GM12873 (cell line): ENCODE data around the gene CENPC.

Experiments used
- CTCF ChIP-seq: IDR thresholded peaks from 2 replicates; pipeline ENCODE4 v1.5.1; 2012; ENCODE audit warnings: low read depth, mild to moderate bottlenecking, moderate library complexity, low read length, control low read depth; ENCODE audit not compliant: insufficient read depth; ENCODE audit errors: missing control alignments

Gene CENPC

GRCh38 chr4:67576538-67576937, 31.2 kb upstream of the CENPC start:
- TF ChIP-seq CTCF, result no peak

DNA sequence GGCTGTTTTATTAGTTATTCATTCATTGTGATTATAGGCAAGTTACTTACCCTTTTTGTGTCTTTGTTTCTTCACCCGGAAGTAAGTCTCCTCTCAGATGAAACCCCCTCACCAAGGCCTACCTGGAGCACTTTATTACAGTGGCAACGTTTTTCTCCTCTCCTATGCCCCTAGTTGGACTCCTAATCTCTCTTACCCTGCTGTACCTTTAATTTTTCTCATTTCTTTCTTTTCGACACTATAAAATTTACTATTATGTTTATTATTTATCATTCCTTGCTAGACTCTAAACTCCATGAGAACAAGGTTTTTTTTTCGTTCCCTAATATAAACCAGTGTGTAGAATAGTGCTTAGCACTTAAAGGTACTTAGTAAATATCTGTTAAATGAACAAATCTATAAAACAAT, 30.8 kb upstream of the CENPC start:
- no peak for TF ChIP-seq CTCF

GRCh38 chr4:67575232-67576058, 30.1 kb upstream of the CENPC start:
- no peak for TF ChIP-seq CTCF

- TF ChIP-seq CTCF, result no peak
Measured at GRCh38 chr4:67573193-67573592, 27.9 kb upstream of the CENPC start.

GRCh38 chr4:67571975-67572374, 26.7 kb upstream of the CENPC start:
- TF ChIP-seq CTCF, result no peak

GRCh38 chr4:67570537-67570936, 25.2 kb upstream of the CENPC start:
- TF ChIP-seq CTCF, result no peak

DNA sequence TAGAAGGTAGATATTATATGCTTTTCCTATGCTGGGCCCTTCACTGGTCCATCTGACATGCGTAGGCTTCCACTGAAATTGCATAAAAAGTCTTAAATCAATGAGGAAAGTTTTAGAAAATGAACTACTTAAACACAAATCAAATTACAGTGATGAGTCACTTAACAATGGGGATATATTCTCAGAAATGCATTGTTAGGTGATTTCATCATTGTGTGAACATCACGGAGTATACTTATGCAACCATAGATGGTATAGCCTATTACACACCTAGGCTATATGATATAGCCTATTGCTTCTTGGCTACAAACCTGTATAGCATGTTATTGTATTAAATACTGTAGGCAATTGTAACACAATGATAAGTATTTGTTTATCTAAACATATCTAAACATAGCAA, 23.5 kb upstream of the CENPC start:
- TF ChIP-seq CTCF, result no peak

DNA sequence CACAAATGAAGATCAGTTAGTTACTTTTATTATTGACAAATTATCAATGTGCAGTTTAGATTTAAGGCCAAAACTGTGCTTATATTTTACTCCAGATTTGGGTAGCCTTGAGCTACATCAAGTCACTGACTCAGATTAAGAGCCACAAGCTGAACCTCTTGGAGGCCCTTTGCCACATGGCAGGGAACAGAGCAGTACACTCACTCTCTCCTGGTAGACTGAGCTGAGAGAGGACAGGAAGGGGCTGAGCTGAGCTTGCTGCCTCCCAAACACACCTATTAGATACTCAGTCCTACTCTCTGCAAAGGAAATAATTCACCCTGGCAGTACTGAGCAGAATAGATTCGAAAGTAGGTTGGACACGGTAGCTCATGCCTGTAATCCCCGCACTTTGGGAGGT, 21.0 kb upstream of the CENPC start:
- TF ChIP-seq CTCF, result no peak
